GM12873 (cell line): ENCODE measurements around the gene BOC.

Experiments
- TF ChIP-seq, protein P1 (sequence below): IDR thresholded peaks from 2 replicates; pipeline ENCODE4 v1.5.1; 2012; ENCODE audit warnings: low read depth, mild to moderate bottlenecking, moderate library complexity, low read length, control low read depth; ENCODE audit not compliant: insufficient read depth; ENCODE audit errors: missing control alignments

The BOC gene

DNA sequence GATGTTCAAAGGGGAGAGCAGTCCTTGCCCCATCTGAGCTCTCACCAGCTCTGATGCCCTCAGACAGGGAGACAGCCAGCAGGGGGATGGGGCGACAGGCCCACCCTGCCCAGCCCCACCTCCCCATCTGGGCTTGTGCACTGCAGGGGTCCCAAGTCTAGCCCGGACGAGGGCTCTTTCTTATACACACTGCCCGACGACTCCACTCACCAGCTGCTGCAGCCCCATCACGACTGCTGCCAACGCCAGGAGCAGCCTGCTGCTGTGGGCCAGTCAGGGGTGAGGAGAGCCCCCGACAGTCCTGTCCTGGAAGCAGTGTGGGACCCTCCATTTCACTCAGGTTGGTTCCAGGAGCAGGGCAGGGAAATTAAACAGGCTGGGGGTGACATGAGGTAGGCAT lies 73.9 kb downstream of the BOC start:
- TF ChIP-seq, protein P1, sequence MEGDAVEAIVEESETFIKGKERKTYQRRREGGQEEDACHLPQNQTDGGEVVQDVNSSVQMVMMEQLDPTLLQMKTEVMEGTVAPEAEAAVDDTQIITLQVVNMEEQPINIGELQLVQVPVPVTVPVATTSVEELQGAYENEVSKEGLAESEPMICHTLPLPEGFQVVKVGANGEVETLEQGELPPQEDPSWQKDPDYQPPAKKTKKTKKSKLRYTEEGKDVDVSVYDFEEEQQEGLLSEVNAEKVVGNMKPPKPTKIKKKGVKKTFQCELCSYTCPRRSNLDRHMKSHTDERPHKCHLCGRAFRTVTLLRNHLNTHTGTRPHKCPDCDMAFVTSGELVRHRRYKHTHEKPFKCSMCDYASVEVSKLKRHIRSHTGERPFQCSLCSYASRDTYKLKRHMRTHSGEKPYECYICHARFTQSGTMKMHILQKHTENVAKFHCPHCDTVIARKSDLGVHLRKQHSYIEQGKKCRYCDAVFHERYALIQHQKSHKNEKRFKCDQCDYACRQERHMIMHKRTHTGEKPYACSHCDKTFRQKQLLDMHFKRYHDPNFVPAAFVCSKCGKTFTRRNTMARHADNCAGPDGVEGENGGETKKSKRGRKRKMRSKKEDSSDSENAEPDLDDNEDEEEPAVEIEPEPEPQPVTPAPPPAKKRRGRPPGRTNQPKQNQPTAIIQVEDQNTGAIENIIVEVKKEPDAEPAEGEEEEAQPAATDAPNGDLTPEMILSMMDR = no peak

DNA sequence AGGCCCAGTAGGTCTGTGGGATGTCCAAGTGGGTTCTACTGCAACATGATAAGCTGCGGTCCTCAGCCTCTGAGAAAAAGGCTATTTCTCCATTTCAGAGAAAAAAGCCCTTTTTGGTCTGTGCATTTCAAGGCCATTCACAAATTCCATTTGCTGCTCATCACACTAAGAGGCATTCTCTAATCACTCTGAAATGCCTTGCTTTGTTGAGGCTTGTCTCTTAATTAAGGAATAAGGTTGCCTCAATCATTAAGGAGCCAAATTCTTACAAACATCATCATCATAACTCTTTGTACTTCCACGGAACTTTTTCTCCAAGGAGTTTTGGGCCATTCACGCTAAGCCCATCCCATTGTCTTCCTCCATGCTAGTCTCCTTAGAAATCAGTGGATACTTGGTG lies 74.4 kb downstream of the BOC start:
- TF ChIP-seq, protein P1 = no peak

DNA sequence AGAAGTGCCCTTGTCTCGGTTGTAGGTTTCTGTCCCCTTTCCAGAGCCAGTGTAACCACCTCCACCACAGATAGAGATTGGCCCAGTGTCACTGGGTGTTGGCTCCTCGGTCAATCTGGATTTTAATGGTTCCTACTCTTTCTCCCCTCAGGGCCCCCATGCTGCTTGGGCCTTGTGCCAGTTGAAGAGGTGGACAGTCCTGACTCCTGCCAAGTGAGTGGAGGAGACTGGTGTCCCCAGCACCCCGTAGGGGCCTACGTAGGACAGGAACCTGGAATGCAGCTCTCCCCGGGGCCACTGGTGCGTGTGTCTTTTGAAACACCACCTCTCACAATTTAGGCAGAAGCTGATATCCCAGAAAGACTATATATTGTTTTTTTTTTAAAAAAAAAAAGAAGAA lies 75.2 kb downstream of the BOC start:
- TF ChIP-seq, protein P1 = no peak

DNA sequence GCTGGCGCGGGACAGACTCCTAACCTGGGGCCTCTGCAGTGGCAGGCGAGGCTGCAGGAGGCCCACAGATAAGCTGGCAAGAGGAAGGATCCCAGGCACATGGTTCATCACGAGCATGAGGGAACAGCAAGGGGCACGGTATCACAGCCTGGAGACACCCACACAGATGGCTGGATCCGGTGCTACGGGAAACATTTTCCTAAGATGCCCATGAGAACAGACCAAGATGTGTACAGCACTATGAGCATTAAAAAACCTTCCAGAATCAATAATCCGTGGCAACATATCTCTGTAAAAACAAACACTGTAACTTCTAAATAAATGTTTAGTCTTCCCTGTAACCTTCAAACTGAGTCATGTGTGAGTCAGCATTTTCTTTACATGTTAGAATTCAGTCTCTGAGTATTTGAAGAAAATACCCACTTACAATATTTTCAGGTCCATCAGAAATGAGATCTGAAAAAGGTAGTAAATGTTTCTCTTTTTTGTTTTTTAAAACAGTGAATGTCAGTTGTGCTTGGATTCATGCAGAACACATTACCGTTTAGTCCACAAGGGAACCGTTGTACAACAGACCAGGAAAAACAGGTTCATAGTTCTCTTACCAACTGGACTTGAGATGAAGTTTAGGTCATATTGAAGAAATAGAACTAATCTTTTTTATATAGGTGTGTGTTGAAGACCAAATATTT lies 75.9 kb downstream of the BOC start:
- TF ChIP-seq, protein P1 = no peak

DNA sequence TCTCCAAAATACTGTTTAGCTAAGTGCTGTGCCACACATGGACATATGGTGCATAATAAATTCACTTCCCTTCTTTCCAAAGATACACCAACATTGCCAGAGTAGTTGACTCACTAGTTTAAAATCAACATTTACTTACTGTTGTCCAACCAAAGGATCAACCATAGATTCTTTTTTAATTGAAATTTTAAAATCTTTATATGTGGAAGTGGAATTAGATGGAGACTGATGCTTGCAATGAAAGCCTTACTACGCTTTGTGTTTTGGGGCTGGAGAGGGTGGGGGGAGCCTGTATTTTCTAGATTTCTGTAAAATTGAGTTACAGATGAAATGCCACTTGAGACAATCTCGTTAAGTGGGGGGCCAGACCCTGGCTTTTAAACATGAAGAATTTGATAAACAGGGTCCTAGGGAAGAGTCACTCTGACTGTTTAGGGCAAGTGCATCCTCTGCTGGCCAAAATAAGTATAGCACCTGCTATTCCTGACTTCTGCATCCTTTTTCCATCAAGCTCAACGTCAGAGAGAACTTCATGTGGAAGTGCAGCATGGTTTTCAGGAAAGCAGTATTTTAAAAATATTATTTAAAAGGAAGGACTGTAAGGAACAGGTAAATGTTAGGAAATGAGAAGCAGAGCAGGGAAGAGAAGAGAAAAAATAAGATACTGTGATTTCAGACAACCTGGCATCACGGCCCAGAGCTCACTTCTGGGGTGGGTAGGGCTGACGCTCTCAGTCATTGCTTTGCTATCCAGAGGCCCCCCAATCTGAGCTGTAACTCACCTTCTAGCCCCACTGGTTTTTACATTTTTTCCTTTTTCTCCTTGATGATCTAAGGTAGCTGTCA lies 76.7 kb downstream of the BOC start:
- TF ChIP-seq, protein P1 = peak; percentile 99

DNA sequence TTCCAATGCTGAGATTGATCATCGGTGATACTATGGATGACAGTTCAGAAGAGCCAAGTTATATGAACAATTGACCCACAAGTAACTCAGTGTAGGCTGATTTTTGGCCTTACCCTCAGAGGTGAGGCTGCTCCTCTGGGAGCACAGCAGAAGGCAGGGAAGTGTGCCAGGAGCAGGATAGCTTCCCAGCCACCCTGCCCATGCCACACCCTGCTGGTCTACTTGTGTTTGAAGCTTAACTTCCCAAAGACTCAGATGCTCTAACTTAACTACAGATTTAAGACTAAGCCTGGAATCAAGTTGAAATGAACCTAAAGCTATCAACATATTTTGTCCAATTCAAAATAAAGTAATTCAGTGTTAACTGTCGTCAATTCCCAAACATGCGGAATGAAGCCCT lies 77.5 kb downstream of the BOC start:
- TF ChIP-seq, protein P1 = no peak

DNA sequence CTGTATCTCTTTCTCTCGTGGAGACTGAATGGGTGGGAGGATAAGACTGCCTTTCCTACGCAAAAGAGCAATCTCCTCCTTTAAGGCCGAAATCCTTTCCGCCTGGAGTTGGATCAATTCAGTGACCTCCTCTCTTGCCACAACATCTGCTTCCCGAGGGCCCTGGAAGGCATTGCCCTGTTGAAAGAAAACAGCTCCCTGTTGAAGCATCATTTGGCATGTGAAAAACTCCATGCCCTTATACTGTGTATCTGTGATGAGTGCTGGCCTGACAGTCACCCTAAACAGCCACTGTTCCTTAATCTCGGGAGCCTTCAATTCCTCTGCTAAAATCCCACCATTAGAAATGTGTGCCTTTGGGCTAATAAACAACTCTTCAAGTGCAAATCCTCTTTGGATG lies 80.2 kb downstream of the BOC start:
- TF ChIP-seq, protein P1 = no peak
